Measurements from ENCODE around the gene AGA.

DNA sequence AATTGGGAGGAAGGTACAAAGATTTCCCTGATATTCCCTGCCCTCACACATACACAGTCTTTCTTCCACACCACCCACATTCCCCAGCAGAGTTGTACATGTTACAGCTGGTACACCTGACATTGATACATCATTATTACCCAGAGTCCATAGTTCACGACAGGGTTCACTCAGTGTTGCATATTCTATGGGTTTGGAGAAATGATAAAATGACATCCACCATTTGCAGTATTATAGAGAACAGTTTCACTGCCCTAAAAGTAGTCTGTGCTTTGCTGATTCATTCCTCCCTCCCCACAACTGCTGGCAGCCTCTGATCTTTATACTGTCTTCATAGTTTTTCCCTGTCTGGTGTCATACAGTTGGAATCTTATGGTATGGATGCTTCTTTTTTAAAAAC is 15.0 kb downstream of the AGA start:
- no peak for TF ChIP-seq POLR2A (IDR thresholded peaks at IDR 0.05; ENCODE audit: low read length)
- no peak for TF ChIP-seq GATA1 (IDR thresholded peaks at IDR 0.05; ENCODE audit: low read depth, low read length)

Data from erythroblast (primary cell).